Stimulated activated CD8-positive, alpha-beta memory T cell treated with anti-CD3 and anti-CD28 coated beads, Interleukin-12 subunit alpha, Interleukin-12 subunit beta, amount 100 ng/mL, for 24 hours (primary cell): ENCODE data around the gene NKAPL.
"Not testable (repeated sequence)": the region's sequence is repeated elsewhere in the genome, so short reads cannot be mapped to it uniquely, and the experiment has no call there.

Experiments
- DNase-seq: peaks from one replicate; pipeline ENCODE4 v3.0.0-alpha.2; 2020; ENCODE audit errors: extremely low read depth

Gene NKAPL

GRCh38 chr6:28296520-28297060 is 37.5 kb downstream of the NKAPL start:
- no peak for DNase-seq

GRCh38 chr6:28303570-28303969 is 44.5 kb downstream of the NKAPL start:
- DNase-seq: no peak

DNA sequence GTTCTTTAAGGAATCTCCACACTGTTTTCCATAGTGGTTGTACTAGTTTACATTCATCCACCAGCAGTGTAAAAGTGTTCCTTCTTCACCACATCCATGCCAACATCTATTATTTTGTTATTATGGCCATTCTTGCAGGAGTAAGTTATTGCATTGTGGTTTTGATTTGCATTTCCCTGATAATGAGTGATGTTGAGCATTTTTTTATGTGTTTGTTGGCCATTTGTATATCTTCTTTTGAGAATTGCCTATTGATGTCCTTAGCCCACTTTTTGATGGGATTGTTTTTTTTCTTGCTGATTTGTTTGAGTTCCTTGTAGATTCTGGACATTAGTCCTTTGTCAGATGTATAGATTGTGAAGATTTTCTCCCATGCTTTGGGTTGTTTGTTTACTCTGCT is 47.3 kb downstream of the NKAPL start:
- DNase-seq: not testable (repeated sequence)
